Heart left ventricle (tissue), 13 donors: ENCODE data around the gene SAP130.

Experiments
- POLR2A ChIP-seq, 2 donors: fragments of 450-650 bp; IDR thresholded peaks; one replicate each; pipeline ENCODE4 v1.6.1; 2017; ENCODE audit warnings: antibody characterized with exemption in 2 of 2, mild to moderate bottlenecking in 2 of 2, moderate library complexity in 2 of 2
- TF ChIP-seq, protein P1 (sequence below), 12 donors: fragments of 200-600 bp; sonication (generic) in 4 of 12; IDR thresholded peaks; one replicate each; pipeline versions ENCODE4 v1.5.0 to v1.8.0; 2018 to 2022; ENCODE audit warnings: antibody characterized with exemption in 12 of 12, mild to moderate bottlenecking in 5 of 12
- donor health status: ischemic (EF 13 %, LVEDD 7.1; RV severe dilation, severe dysfunction).
- donor health status: DM: no; HTN: yes; CAD: no.
- donor health status: DM: no; HTN: no; CAD: no.
- donor health status: ischemic (EF 25% LVEDD 6.9; RV normal size, moderate dysfunction).
- donor health status: ischemic (EF 25% LVEDD 5.7; RV mildly dilated, moderate dysfunction).
- donor health status: ischemic (EF 35%, LVEDD 5.7; RV mildly dilated, moderate dysfunction).
- donor health status: nonischemic (EF 11% LVEDD 7.7; RV severe dilation, severe dysfunction).
- donor health status: DM: yes; HTN: yes; CAD: no.
- donor health status: PGD.
- donor health status: ischemic (EF 29% LVEDD 5.4; RV normal size, mild dysfunction).
- donor health status: nonischemic (EF 23%, LVEDD 6.1; RV moderate dilation, normal function).

DNA sequence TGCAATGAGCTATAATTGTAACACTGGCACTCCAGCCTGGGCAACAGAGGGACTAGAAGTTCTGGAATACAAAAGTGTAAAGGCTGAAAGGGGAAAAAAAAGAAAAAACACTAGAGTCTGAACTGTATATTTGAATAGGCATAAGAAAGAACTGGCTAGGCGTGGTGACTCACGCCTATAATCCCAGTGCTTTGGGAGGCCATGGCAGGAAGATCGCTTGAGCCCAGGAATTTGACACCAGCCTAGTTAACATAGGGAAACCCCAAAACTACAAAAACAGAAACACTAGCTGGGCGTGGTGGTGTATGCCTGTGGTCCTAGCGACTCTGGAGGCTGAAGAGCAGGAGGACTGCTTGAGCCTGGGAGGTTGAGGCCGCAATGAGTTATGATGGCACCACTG, 70.6 kb downstream of the SAP130 start:
- TF ChIP-seq, protein P1, sequence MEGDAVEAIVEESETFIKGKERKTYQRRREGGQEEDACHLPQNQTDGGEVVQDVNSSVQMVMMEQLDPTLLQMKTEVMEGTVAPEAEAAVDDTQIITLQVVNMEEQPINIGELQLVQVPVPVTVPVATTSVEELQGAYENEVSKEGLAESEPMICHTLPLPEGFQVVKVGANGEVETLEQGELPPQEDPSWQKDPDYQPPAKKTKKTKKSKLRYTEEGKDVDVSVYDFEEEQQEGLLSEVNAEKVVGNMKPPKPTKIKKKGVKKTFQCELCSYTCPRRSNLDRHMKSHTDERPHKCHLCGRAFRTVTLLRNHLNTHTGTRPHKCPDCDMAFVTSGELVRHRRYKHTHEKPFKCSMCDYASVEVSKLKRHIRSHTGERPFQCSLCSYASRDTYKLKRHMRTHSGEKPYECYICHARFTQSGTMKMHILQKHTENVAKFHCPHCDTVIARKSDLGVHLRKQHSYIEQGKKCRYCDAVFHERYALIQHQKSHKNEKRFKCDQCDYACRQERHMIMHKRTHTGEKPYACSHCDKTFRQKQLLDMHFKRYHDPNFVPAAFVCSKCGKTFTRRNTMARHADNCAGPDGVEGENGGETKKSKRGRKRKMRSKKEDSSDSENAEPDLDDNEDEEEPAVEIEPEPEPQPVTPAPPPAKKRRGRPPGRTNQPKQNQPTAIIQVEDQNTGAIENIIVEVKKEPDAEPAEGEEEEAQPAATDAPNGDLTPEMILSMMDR (IDR thresholded peaks at IDR 0.05): no peak
- no peak for TF ChIP-seq POLR2A (IDR thresholded peaks at IDR 0.05)
